Esophagus squamous epithelium (tissue), 4 donors: ENCODE measurements around the gene RBCK1.

Experiments
- CTCF ChIP-seq, 6 experiments: fragments of 450-650 bp in 4 of 6; fragments of 200-600 bp in 2 of 6; sonication (generic) in 2 of 6; IDR thresholded peaks; one replicate each; pipeline ENCODE4 v1.5.1; 2016 to 2019; ENCODE audit warnings: antibody characterized with exemption in 6 of 6, mild to moderate bottlenecking in 4 of 6, moderate library complexity in 4 of 6
- POLR2A ChIP-seq, 4 donors: fragments of 450-650 bp; IDR thresholded peaks; one replicate each; pipeline ENCODE4 v1.6.1; 2017; ENCODE audit warnings: antibody characterized with exemption in 4 of 4, mild to moderate bottlenecking in 4 of 4, moderate library complexity in 3 of 4

- TF ChIP-seq POLR2A (IDR thresholded peaks at IDR 0.05) (no peak), CTCF (IDR thresholded peaks at IDR 0.05) (no peak)
These were observed 36.1 kb upstream of the RBCK1 start for GRCh38 chr20:371755-372542.
